PC-3 (cell line): ENCODE measurements around the gene INS.

Experiments used
- EZH2 ChIP-seq: fragments of 300-600 bp; sonication (generic); IDR thresholded peaks from one replicate; pipeline ENCODE4 v1.6.1; 2017; ENCODE audit warnings: antibody characterized with exemption, mild to moderate bottlenecking, low read length; ENCODE audit not compliant: unreplicated experiment
- TF ChIP-seq, protein P1 (sequence below): fragments of 300-600 bp; sonication (generic); conservative IDR thresholded peaks from 2 replicates; pipeline ENCODE4 v1.5.1; 2017; ENCODE audit warnings: antibody characterized with exemption, low read depth, mild to moderate bottlenecking, low read length

DNA sequence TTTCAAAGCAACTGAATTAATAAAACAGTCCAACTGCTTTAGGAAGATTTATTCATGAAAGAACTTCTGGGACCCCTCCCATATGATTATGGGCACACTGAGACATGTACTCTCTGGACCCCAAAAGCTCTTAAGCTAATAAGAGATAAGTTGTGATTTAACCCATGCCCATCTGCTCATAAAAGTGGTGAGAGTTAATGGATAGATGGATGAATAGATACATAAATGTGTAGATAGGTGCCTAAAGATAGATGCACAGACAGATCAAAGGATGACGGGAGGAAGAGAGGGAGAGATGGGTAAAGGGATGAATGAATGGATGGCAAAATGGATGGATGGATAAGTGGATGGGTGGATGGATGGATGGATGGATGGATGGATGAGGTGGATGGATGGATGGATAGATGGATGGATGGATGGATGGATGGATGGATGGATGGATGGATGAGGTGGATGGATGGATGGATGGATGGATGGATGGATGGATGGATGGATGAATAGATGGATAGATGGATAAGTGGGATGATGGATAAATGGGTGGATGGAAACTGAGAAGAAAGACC, 40.0 kb upstream of the INS start:
- TF ChIP-seq EZH2: no peak
- TF ChIP-seq, protein P1, sequence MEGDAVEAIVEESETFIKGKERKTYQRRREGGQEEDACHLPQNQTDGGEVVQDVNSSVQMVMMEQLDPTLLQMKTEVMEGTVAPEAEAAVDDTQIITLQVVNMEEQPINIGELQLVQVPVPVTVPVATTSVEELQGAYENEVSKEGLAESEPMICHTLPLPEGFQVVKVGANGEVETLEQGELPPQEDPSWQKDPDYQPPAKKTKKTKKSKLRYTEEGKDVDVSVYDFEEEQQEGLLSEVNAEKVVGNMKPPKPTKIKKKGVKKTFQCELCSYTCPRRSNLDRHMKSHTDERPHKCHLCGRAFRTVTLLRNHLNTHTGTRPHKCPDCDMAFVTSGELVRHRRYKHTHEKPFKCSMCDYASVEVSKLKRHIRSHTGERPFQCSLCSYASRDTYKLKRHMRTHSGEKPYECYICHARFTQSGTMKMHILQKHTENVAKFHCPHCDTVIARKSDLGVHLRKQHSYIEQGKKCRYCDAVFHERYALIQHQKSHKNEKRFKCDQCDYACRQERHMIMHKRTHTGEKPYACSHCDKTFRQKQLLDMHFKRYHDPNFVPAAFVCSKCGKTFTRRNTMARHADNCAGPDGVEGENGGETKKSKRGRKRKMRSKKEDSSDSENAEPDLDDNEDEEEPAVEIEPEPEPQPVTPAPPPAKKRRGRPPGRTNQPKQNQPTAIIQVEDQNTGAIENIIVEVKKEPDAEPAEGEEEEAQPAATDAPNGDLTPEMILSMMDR: no peak
